Lung (tissue), 12 donors: ENCODE measurements around the gene RAB11FIP3. TPM values are rescaled to one million over a fixed set of nuclear protein-coding genes. Genes with fewer than 3 reads are reported as not detected.

Source experiments
- ATAC-seq: fragments of 200-7000 bp; cut with Tn5 transposase; one replicate; pipeline ENCODE4 v1.9.1; 2020; ENCODE audit warnings: moderate number of reproducible peaks; ENCODE audit not compliant: insufficient read depth, low FRiP score
- DNase-seq, 3 donors: peaks; one replicate each; pipeline ENCODE4 v3.0.0-alpha.2; 2013 to 2017
- H3K27ac ChIP-seq, 2 donors: one replicate each; pipeline ENCODE4 v1.5.1; 2013; ENCODE audit warnings: mild to moderate bottlenecking in 2 of 2, moderate library complexity in 2 of 2, control low read depth in 1 of 2, inconsistent platforms in 1 of 2, low read depth in 1 of 2, low read length in 1 of 2
- H3K27me3 ChIP-seq, 3 donors: one replicate each; pipeline ENCODE4 v1.5.1; 2013; ENCODE audit warnings: low read length in 2 of 3; ENCODE audit not compliant: control insufficient read depth in 3 of 3, insufficient read depth in 3 of 3
- H3K36me3 ChIP-seq, 4 donors: one replicate each; pipeline ENCODE4 v1.5.1; 2013; ENCODE audit warnings: low read length in 4 of 4, mild to moderate bottlenecking in 1 of 4, moderate library complexity in 1 of 4; ENCODE audit not compliant: control insufficient read depth in 4 of 4, insufficient read depth in 4 of 4
- H3K4me1 ChIP-seq, 5 donors: one replicate each; pipeline ENCODE4 v1.5.1; 2013; ENCODE audit warnings: low read length in 5 of 5, mild to moderate bottlenecking in 2 of 5, moderate library complexity in 1 of 5; ENCODE audit not compliant: control insufficient read depth in 5 of 5, insufficient read depth in 5 of 5
- H3K4me3 ChIP-seq: one replicate; pipeline ENCODE4 v1.5.1; 2013; ENCODE audit warnings: mild to moderate bottlenecking, control low read depth, moderate library complexity
- H3K9ac ChIP-seq, 2 donors: one replicate each; pipeline ENCODE4 v1.5.1; 2013; ENCODE audit warnings: low read length in 2 of 2, control low read depth in 1 of 2; ENCODE audit not compliant: insufficient read depth in 1 of 2
- H3K9me3 ChIP-seq, 4 donors: one replicate each; pipeline ENCODE4 v1.5.1; 2013; ENCODE audit warnings: low read length in 3 of 4, mild to moderate bottlenecking in 1 of 4, moderate library complexity in 1 of 4; ENCODE audit not compliant: control insufficient read depth in 4 of 4, insufficient read depth in 3 of 4
- WGBS, 2 donors: extraction: QIAGEN DNeasy Blood & Tissue Kit; methylation state at CpG; one replicate each; pipeline ENCODE4 v1.1.7; 2013; 5-methylcytosine and 5-hydroxymethylcytosine counted together
- polyA plus RNA-seq, 2 donors: library from polyadenylated mRNA; stranded (reverse); fragments of 200-250 nt; gene quantifications; one replicate each; pipeline ENCODE4 v1.2.1, GENCODE V29; 2013
- total RNA-seq, 2 donors: library from RNA; depleted of rRNA in 1 of 2; stranded (reverse); fragments of >200 nt in 1 of 2; gene quantifications; one replicate each; pipeline ENCODE4 v1.2.1, GENCODE V29; 2014 to 2021
- TF ChIP-seq, protein P1 (sequence below): IDR thresholded peaks from 2 replicates; pipeline ENCODE4 v1.5.1; 2012; ENCODE audit warnings: mild to moderate bottlenecking; ENCODE audit errors: control extremely low read depth, extremely low read depth
- donor health status: control.
- donor health status: control.
- donor health status: Bipolar disorder and iron deficiency.
- donor health status: healthy.
- donor health status: DM: yes; HTN: yes; CAD: no.

RAB11FIP3 gene
- total and polyA plus RNA-seq, 4 donors = 20.7 to 38.3 (median 21.5) TPM

DNA sequence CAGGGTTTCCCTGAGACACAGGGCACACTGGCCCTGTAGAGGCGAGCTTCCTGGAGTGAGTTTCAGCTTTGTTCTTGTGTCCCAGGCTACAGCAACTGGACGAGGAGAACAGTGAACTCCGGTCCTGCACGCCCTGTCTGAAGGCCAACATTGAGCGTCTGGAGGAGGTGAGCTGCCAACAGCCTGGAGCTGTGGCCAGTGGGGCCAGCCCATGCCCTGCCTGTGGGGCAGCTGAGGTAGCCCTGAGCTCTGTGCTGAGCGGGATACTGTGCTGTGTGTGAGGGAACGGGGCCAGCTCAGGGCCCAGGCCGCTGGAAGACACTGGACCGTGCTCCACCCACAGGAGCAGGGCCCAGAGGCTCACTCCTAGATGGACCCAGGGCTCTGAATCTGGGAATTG lies 93.4 kb downstream of the RAB11FIP3 start:
- Histone ChIP-seq H3K9ac (no peak overlapping the region), H3K27me3 (no peaks in the 10 kb centered on the region), H3K9me3 (no peaks in the 10 kb centered on the region), H3K27ac (no peak overlapping the region), H3K4me1 (no peaks in the 10 kb centered on the region), H3K4me3 (no peak overlapping the region), H3K36me3 (peaks cover 0 to 34% (median 16%) of the 10 kb centered on the region in 4 donors)
- ATAC-seq (no peak), DNase-seq (no peak)
- TF ChIP-seq, protein P1, sequence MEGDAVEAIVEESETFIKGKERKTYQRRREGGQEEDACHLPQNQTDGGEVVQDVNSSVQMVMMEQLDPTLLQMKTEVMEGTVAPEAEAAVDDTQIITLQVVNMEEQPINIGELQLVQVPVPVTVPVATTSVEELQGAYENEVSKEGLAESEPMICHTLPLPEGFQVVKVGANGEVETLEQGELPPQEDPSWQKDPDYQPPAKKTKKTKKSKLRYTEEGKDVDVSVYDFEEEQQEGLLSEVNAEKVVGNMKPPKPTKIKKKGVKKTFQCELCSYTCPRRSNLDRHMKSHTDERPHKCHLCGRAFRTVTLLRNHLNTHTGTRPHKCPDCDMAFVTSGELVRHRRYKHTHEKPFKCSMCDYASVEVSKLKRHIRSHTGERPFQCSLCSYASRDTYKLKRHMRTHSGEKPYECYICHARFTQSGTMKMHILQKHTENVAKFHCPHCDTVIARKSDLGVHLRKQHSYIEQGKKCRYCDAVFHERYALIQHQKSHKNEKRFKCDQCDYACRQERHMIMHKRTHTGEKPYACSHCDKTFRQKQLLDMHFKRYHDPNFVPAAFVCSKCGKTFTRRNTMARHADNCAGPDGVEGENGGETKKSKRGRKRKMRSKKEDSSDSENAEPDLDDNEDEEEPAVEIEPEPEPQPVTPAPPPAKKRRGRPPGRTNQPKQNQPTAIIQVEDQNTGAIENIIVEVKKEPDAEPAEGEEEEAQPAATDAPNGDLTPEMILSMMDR = no peak
- WGBS, 2 donors = 94 to 96% methylated on average over 9 of the region's 9 CpGs

GRCh38 chr16:519425-519824 lies 94.0 kb downstream of the RAB11FIP3 start:
- TF ChIP-seq, protein P1 = no peak

GRCh38 chr16:519841-520687 lies 94.6 kb downstream of the RAB11FIP3 start:
- H3K4me1 ChIP-seq = peaks cover 0 to 2% (median 0%) of the 10 kb centered on the region in 5 donors
- DNase-seq (no peak), ATAC-seq (no peak)
- no peak overlapping the region for H3K4me3 ChIP-seq
- no peaks in the 10 kb centered on the region for H3K9me3 ChIP-seq
- H3K27me3 ChIP-seq = no peaks in the 10 kb centered on the region
- WGBS, 2 donors = 93 to 94% methylated on average over 35 of the region's 35 CpGs
- H3K27ac ChIP-seq = no peak overlapping the region
- H3K36me3 ChIP-seq = peaks cover 0 to 29% (median 16%) of the 10 kb centered on the region in 4 donors
- TF ChIP-seq, protein P1 = no peak
- no peak overlapping the region for H3K9ac ChIP-seq

More at GRCh38 chr16:519425-519824, 94.0 kb downstream of the RAB11FIP3 start:
- Histone ChIP-seq H3K27me3 (no peaks in the 10 kb centered on the region), H3K27ac (no peak overlapping the region), H3K9ac (no peak overlapping the region), H3K36me3 (peaks cover 0 to 34% (median 16%) of the 10 kb centered on the region in 4 donors), H3K4me1 (no peaks in the 10 kb centered on the region), H3K4me3 (no peak overlapping the region), H3K9me3 (no peaks in the 10 kb centered on the region)
- 95% methylated on average over 19 of the region's 19 CpGs for WGBS, 2 donors
- no peak for DNase-seq
- no peak for ATAC-seq
